ENCODE measurements around the gene MAP4K3. TPM values are rescaled to one million over a fixed set of nuclear protein-coding genes. Genes with fewer than 3 reads are reported as not detected.

The MAP4K3 gene
- total and polyA plus RNA-seq, 11 donors: 14.5 to 45.4 (median 33.4) TPM

DNA sequence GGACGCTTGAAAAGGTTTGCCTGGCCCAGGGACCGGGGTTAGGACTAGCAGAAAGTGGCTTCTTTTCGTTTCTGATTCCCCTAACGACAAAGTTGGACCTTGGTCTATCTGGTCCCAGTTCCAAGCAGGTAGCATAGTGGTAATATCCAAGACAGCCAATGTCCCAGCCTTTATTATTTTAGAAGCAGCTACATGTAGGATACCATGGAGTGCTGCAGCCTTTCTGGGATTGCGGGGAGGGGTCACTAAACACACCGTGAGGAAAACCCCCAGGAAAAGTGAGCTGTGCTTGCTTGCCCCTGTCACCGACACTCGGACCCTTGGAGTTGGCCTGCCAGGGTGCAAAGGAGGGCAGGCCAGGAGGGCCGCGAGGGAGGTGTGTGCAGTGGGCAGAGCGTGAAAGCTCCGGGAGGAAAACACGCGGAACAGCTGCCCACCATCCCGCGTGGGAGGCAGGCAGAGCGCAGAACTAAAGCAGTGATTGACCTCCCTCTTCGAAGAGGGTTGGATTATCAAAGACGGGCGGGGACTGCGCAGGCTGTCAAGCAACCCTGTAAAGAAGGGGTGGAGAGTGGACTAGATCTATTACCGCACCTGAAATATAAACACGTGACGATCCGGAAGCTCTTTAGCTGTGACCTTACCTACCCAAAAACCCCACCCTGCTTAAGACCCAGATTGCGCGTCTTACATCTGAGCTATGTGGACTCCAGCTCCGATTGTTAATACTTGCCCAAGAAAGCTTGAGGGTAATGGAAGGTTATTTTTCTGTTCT, 624 bp upstream of the MAP4K3 start:
- DNase-seq: peak; percentile 35 to 67 (median 40)

GRCh38 chr2:39435741-39436591, 1.1 kb downstream of the MAP4K3 start:
- DNase-seq (peak in 4 of 5 donors; percentile 41 to 47 (median 44)), ATAC-seq (peak; percentile 33 to 60 (median 51))
- intact Hi-C loops (cut with DNase I): loop anchor here in 8 of 10 donors (2.0 to 10.0 kb wide), 10 partner anchors 34 to 261 kb away; no protein-coding TSS in a partner anchor
- H3K36me3 ChIP-seq: no peaks in the 10 kb centered on the region
- no peaks in the 10 kb centered on the region for H3K27me3 ChIP-seq
- no peaks in the 10 kb centered on the region for H3K9me3 ChIP-seq
- peaks cover 3 to 74% (median 55%) of the 10 kb centered on the region in 12 donors for H3K4me1 ChIP-seq
- WGBS, 4 donors: 0 to 3% (median 2%) methylated on average over 17 of the region's 17 CpGs
- peak overlapping the region; percentile 71 to 96 (median 88) for H3K4me3 ChIP-seq
- no peak for TF ChIP-seq POLR2A (IDR thresholded peaks at IDR 0.05)
- TF ChIP-seq, protein P1, sequence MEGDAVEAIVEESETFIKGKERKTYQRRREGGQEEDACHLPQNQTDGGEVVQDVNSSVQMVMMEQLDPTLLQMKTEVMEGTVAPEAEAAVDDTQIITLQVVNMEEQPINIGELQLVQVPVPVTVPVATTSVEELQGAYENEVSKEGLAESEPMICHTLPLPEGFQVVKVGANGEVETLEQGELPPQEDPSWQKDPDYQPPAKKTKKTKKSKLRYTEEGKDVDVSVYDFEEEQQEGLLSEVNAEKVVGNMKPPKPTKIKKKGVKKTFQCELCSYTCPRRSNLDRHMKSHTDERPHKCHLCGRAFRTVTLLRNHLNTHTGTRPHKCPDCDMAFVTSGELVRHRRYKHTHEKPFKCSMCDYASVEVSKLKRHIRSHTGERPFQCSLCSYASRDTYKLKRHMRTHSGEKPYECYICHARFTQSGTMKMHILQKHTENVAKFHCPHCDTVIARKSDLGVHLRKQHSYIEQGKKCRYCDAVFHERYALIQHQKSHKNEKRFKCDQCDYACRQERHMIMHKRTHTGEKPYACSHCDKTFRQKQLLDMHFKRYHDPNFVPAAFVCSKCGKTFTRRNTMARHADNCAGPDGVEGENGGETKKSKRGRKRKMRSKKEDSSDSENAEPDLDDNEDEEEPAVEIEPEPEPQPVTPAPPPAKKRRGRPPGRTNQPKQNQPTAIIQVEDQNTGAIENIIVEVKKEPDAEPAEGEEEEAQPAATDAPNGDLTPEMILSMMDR (IDR thresholded peaks at IDR 0.05): no peak
- peak overlapping the region; percentile 90 to 99 (median 97) for H3K27ac ChIP-seq

More for the DNA sequence above, 624 bp upstream of the MAP4K3 start:
- Histone ChIP-seq H3K9me3 (peaks cover 0 to 6% (median 0%) of the 10 kb centered on the region in 12 donors), H3K4me1 (peaks cover 3 to 58% (median 39%) of the 10 kb centered on the region in 12 donors), H3K36me3 (no peaks in the 10 kb centered on the region), H3K27ac (peak overlapping the region; percentile 90 to 99 (median 97)), H3K4me3 (peak overlapping the region; percentile 71 to 96 (median 88)), H3K27me3 (no peaks in the 10 kb centered on the region)
- peak in 3 of 4 donors; percentile 31 to 44 (median 40) for ATAC-seq
- intact Hi-C loops (cut with DNase I): loop anchor here in 8 of 10 donors (2.0 to 10.0 kb wide), 10 partner anchors 35 to 260 kb away; no protein-coding TSS in a partner anchor
- TF ChIP-seq POLR2A (IDR thresholded peaks at IDR 0.05): no peak
- TF ChIP-seq, protein P1 (IDR thresholded peaks at IDR 0.05): no peak
- 1 to 3% (median 2%) methylated on average over 28 of the region's 28 CpGs for WGBS, 4 donors

- DNase-seq (no peak), ATAC-seq (no peak)
- peaks cover 3 to 81% (median 63%) of the 10 kb centered on the region in 12 donors for H3K4me1 ChIP-seq
- intact Hi-C loops (cut with DNase I): loop anchor here in 8 of 10 donors (2.0 to 10.0 kb wide), 9 partner anchors 33 to 262 kb away; no protein-coding TSS in a partner anchor
- H3K36me3 ChIP-seq: no peaks in the 10 kb centered on the region
- H3K27me3 ChIP-seq: no peaks in the 10 kb centered on the region
- WGBS, 4 donors: 12 to 26% (median 19%) methylated on average over 8 of the region's 8 CpGs
- peak overlapping the region; percentile 90 to 99 (median 97) for H3K27ac ChIP-seq
- peak overlapping the region; percentile 9 to 96 (median 88) for H3K4me3 ChIP-seq
- TF ChIP-seq, protein P1 (IDR thresholded peaks at IDR 0.05): no peak
- TF ChIP-seq POLR2A (IDR thresholded peaks at IDR 0.05): no peak
- H3K9me3 ChIP-seq: no peaks in the 10 kb centered on the region
Measured at GRCh38 chr2:39435234-39435633, 1.9 kb downstream of the MAP4K3 start.

Data from heart left ventricle (tissue), 16 donors.